GM21717 (cell line): ENCODE measurements around the gene SPOP.
"Not testable (repeated sequence)": the region's sequence is repeated elsewhere in the genome, so short reads cannot be mapped to it uniquely, and the experiment has no call there.

Source experiments
- ATAC-seq: cut with Tn5 transposase; IDR thresholded peaks from one replicate; pipeline ENCODE4 v1.9.1; 2021; ENCODE audit warnings: mild to moderate bottlenecking, moderate library complexity; ENCODE audit not compliant: unreplicated experiment

The SPOP gene

DNA sequence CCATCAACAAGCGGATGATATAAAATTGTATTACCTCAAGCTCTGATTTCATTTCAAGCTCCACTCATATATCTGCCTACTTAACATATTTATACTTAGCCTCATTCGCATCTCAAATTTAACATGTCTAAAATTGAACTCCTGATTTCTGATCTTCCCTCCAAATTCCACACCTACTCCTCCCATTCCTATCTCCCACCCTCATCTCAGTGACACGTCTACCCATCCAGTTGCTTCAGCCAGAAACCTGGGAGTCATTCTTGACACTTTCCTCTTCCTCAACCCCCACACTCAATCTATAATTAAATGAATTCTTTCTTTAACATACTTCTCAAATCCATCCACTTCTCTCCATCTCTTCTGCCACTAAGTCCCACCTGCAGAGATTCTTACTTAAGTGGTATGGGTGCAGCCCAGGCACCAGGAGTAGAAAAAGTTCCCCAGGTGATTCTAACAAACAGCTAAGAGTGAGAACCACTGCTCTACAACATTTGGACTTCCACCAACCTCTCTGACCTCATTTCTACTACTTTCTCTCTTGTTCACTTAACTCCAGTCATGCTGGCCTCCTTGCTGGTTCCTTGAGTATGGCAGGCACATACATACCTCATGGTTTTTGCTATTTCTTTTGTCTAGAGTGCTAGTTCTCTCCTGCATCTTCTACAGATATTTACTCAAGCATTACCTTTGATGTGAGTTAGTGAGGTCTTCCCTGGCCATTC, 18.1 kb downstream of the SPOP start:
- no peak for ATAC-seq

DNA sequence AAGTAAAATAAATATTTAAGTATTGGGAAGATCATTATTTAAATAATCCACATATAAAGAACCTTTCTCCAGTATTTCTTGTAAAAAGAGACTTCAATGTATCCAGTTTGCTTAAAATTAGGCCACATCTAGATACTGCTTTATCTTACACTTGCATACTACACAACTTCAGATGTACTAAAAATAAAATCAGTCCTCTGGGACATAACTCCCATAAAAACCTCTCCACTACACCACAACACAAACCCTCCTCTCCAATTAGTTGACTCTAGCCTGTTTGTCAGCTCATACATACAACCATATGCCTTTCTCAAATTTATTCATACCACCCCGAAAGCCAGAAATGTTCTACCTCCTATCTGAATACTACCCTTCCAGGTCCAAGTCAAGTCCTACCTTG, 21.6 kb downstream of the SPOP start:
- no peak for ATAC-seq

DNA sequence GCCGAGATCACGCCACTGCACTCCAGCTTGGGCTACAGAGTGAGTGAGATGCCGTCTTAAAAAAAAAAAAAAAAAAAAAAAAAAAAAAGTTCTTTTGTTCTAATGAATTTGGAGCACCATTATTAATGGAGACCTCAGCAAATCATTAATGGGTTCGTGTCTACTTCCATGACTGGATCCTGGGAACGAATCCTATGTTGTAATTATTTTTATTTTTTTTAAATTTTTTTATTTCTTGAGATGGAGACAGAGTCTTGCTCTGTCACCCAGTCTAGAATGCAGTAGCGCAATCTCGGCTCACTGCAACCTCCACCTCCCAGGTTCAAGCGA, 30.7 kb downstream of the SPOP start:
- no peak for ATAC-seq

DNA sequence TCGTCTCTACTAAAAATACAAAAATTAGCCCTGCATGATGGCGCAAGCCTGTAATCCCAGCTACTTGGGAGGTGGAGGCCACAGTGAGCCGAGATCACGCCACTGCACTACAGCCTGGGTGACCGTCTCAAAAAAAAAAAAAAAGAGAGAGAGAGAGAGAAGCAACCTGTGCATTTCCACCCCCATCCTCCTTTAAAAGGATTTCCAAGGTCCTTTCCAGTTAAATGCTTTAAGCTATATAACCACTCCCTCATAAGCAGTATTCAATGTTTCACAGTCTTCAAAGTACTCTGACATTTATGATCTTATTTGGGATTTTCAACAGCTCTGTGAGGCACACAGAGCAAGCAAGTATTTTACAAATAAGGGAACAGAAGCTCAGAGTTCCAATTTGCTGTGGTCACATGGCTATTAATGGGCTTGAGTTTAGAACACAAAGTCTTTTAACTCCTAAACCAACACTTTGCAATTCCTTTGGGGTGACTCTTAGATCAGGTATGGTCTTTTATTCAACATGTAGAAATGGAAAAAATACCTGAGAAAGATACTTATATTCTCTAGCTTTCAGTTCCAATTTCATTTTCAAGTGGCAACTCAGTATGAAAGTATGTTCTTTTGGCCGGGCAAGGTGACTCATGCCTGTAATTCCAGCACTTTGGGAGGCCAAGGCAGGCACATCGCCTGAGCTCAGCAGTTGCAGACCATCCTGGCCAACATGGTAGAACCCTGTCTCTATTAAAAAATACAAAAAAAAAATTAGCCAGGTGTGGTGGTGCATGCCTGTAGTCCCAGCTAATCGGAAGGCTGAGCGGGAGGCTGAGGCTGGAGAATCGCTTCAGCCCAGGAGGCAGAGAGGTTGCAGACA, 31.3 kb downstream of the SPOP start:
- ATAC-seq: no peak

DNA sequence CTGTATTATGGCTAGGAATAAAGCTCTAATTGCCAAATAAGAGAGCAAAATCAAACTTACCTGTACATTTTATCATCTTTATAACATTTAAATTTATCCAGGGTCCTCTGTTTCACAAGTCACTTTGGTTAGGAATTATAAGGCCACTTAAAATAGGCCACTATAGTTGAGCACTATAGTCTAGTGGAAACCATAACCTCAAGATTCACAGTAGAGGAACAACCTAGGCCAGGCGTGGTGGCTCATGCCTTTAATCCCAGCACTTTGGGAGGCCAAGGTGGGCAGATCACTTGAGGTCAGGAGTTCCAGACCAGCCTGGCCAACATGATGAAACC, 31.9 kb downstream of the SPOP start:
- not testable (repeated sequence) for ATAC-seq

DNA sequence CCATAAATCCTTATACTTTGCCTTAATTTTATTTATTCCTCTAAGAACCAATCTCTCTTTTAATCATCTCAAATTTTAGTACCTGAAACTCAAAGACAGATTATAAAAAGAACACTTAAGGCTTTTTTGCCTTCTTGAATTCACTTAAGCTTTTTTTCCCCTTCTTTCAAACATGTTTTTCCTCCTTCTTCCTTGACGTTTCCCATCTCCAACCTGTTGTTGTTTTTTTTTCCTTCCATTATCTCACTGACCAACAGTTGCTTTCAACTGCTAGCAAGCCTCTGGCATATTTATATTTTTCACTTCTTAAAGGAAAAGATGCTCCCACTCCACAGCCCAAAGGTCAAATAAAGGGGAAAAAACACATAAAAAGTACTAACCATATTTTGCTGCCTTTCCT, 32.2 kb downstream of the SPOP start:
- no peak for ATAC-seq

DNA sequence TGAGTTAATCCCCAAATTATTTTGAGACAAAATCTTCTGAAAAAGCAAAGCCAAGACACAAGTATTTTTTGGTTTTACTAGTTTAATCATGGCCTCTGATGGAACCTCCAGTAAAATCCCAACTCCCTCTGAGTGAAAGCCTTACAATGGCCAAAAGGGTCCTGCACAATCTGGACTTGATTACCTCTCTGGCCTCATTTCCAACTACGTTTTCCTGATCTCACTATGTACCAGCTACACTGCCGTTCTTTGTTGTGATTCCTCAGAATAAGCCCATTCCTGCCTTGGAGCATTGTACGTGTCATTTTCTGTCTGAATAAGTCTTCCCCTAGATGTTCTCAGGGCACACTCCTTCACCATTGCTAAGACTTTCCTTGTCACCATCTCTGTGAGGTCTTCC, 37.3 kb downstream of the SPOP start:
- ATAC-seq: no peak

DNA sequence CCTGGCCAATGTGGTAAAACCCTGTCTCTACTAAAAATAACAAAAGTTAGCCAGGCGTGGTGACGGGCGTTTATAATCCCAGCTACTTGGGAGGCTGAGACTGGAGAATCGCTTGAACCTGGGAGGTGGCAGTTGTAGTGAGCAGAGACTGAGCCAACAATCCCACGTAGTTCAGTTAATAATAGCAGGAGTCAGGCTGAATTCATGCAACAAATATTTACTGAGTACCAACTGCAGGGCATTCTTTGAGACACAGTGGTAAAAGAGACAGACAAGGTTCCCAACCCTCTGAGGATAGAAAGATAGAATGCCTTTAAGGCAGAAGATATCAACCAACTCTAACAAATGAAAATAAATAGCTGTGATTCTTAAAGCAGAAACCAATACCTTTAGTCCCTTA, 39.1 kb downstream of the SPOP start:
- no peak for ATAC-seq

DNA sequence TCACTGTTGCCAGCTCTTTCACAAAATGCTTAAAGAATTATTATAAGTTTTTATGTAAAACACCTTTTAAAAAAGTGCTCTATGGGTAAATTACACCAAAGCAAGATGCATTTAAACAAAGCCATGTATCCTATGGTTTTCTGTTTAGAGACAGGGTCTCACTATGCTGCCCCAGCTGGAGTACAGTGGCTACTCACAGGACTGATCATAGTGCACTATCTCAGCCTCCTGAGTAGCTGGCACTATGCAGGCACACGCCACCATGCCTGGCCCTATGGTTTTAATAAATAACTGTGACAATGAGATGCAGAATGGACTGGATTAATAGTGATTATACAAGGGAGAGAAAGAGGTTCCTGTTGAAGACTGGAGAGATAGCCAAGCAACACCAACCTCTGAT, 40.2 kb downstream of the SPOP start:
- ATAC-seq: no peak

DNA sequence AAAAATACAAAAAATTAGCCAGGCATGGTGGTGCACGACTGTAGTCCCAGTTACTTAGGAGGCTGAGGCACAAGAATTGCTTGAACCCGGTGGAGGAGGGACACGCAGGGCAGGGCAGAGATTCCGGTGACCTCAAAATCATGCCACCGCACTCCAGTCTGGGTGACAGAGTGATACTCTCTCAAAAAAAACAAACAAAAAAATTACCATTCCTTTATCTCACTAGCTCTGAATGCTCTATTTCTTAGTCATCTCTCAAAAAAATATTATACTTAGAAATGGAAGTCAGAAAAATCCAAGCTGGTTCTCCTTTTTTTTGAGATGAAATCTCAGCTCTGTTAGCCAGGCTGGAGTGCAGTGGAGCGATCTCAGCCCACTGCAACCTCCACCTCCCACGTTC, 40.8 kb downstream of the SPOP start:
- no peak for ATAC-seq

DNA sequence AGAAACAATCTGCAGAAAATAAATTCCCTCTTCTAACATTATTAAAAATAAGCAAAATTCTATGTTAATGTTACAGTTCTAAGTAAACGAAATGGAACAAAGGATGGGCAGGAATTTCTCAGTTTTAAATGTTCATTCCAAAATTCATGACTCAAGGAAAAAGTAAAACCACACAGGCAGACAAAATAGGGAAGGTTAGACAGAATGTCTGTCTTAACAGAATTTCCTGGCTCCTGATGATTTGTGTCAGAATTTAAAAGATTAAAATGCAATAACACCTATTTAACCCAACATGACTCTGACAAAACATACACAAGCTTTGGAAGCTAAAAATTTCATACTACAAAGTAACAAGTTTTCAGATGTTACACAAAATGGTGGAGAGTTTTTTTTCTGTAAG, 42.8 kb downstream of the SPOP start:
- ATAC-seq: no peak

DNA sequence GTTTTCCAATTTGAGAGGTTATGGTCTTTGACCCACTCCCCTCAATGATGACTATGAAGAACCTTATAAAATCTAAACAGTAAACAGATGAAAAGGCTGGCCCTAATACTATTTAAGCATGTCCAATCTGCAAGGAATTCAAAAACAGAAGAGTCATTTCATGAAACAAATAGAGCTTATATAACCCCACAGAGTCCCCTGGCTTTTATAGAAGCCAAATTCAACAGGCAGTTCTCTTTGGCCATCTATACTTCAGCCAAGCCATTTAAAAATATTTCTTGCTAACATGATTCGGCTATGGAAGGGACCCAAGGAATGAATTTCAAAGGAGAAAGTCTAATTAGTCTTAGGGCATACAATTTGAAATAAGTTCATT, 43.4 kb downstream of the SPOP start:
- ATAC-seq: no peak

DNA sequence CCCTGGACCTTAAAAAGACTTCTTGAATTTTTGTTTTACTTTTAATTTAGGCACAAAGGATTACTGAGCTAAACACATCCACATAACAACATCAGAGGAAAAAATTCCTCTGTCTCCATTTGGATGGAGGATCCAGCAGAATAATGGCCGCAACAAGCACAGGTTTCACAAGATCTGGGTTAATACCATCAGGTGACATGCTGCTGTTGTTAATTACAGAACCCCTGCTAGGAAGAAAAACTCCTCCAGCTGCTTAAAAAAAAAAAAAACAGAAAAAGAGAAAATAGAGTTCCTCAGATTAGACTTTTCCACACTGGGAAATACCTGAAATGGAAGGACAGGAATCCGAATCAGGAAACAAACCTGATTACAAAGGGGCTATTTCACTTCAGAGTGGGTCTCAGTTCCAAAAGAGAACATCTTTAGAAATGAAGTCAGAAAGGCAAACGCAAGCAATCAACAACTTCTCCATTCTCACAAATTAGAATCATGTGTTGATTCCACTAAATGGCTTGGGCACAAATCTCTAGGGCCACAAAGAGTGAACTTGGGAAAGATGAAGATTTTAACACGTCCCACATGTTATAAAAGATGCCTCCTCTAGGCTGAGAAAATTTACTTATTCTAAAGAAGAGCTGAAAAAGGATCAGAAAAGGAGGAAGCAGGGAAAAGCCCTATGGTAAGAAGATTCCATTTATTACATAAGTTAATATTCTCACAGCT, 44.0 kb downstream of the SPOP start:
- ATAC-seq: no peak

DNA sequence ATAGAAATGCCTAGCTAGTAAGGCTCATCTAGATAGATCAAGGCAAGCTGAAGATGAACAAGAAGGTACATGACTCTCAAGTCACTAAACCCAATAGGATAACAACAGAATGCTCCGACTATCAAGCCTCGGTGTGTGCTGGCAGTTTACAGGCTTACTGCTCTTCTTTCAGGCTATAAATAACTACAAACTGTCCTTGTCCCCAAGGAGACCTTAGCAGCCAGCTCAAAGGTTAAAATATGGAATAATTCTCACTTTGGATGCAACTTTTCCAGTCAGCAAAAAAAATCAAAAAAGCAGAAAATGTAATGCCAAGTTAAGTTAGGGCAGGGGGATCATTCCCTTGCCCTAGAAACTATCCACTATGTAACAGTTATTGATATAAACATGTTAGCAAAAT, 44.6 kb downstream of the SPOP start:
- no peak for ATAC-seq

DNA sequence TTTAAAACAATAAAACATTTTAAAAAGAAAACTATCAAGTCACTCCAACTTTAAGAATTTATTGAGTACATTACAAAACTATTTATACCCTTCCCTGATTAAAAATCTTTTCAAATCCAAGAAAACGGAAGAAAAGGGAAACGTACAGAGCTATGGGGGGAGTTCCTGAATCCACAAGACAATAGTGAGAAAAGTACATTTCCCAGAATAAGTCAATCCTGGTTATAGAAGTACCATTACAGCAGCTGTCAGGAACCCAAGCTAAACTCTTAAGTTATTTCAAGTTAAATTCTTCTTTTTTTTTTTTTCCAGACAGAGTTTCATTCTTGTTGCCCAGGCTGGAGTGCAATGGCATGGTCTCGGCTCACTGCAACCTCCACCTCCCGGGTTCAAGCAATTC, 45.7 kb downstream of the SPOP start:
- ATAC-seq: no peak

DNA sequence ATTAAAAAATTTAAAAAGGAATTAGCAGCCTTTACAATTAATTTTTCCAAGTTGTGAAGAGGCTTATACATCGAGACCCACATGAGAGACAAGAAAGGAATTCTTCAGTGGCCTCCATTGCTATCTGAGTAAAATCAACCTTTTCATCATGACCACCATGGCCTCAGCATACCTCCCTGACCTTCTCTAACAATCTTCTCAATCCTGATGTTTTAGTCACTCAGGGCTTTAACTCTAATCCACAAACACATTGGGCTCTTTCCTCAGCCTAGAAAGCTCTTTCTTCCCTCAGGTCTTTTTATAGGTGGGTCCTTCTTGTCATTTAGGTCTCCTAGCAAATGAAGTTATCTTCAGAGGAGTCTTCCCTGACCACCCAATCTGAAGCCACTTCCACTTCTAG, 46.4 kb downstream of the SPOP start:
- no peak for ATAC-seq

DNA sequence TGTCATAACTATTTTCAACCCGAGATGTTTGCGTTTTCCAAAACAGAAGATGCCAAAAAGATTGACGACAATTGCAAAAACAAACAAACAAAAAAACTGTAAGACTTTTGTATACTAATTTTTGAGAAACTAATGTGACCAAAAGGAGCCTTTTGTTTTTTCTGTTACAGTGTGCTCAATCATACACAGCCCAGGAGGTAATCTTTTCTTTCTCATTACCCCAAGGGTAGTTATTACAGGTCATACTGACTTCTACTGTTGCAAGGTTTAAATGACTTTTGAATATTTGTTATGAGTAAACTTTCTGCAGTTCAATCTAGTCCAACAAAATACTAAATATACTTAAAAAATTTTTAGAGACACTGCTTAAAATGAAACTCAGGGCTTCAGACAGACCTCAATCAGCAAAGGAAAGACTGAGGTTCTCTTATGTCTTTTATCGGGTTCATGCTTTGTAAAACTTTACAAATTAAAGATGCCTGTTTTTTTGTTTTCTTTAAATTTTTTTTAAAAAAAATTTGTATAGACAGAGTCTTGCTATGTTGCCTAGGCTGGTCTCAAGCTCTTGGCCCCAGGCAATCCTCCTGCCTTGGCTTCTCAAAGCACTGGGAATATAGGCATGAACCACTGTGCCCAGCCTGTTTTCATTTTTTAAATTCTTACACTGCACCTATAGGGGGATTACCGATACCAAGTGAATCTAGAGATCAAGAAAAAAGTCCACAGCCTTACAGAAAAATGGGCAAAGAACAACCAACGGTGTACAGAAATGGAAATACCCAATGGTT, 47.6 kb downstream of the SPOP start:
- ATAC-seq: no peak

DNA sequence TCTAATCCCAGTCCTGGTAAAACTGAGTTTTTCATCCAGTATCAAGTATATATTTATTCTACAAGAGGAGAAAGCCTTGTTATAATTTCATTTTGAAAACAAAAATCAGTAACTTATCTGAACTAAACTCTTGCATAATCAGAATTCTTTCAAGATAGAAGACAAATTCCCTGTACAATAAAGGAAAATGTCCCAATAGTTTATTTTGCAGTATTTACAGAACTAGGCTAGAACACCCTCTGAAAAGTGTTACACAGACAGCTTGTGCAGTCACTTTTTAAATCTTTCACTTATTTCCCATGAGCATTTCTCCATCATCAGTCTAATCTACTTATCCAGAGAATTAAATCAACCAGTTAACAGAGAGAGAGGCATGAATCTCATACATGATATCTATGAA, 48.5 kb downstream of the SPOP start:
- ATAC-seq: no peak

DNA sequence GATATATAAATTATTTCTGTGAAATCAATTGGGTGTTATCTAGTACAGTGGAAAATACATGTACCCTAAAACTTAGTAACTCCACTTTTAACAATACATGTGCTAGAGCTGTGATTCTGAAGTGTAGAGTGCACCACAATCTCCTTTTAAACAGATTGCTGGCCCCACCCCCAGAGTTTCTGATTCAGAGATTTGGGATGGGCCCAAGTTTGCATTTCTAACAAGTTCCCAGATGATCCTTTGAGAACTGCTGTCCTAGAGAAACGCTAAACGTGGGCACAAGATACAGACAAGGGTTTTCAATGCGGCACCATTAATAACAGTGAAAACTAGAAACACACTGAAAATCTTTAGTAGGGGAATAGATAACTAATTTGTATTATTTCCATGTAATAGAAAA, 53.0 kb downstream of the SPOP start:
- ATAC-seq: no peak

DNA sequence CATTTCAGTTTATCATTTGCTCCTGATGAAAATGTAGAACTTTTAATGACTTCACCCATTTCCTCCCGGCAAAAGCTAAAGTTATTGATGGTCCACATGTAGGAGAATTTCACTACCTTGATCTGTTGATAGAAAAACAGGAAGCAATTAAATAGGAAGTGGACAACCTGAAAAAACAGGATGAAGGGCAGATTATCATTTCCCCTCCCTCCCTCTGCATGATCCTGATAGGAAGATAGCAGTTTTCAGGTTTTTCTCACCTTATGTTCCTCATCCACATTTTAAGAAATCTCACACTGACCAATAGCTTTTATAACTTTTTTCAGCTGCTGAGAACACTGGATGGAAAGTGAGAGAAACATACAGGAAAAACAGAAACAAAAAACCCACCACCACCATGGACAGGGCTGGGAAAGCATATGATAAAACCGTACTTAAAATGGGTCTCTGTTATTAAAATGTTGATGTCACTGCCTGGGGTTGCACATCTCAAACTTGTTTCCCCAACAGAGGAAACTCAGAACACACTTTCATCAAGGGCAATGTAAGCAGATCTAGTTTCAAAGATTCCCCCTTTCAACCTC, 55.9 kb downstream of the SPOP start:
- ATAC-seq: no peak

DNA sequence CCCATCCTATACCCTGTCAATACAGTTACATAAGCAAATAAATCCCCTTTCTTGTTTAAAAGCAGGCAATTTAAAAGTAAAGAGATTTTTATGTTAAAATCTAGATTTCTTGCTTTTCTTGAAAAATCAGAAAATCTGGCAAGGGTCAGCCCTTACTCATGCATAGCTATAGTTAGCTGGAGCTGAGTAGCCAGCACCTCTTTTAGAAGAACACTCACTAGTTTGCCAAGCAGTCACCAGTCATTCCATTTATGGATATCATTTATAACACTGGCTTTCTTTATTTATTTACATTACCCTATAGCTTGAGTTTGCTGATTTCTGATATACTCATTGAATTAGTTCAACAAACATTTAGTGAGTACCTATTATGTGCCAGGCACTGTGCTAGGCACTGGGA, 56.5 kb downstream of the SPOP start:
- no peak for ATAC-seq
